SIG-M5 treated with dmso at 0.1 percent for 504 hours (cell line): Measurements from ENCODE around the gene MEIS1.
"Not testable (repeated sequence)": the region's sequence is repeated elsewhere in the genome, so short reads cannot be mapped to it uniquely, and the experiment has no call there.

Experiments
- DNase-seq: peaks from one replicate; lab custom pipeline; 2025; ENCODE audit not compliant: unreplicated experiment; lab: John Stamatoyannopoulos, UW

The MEIS1 gene

DNA sequence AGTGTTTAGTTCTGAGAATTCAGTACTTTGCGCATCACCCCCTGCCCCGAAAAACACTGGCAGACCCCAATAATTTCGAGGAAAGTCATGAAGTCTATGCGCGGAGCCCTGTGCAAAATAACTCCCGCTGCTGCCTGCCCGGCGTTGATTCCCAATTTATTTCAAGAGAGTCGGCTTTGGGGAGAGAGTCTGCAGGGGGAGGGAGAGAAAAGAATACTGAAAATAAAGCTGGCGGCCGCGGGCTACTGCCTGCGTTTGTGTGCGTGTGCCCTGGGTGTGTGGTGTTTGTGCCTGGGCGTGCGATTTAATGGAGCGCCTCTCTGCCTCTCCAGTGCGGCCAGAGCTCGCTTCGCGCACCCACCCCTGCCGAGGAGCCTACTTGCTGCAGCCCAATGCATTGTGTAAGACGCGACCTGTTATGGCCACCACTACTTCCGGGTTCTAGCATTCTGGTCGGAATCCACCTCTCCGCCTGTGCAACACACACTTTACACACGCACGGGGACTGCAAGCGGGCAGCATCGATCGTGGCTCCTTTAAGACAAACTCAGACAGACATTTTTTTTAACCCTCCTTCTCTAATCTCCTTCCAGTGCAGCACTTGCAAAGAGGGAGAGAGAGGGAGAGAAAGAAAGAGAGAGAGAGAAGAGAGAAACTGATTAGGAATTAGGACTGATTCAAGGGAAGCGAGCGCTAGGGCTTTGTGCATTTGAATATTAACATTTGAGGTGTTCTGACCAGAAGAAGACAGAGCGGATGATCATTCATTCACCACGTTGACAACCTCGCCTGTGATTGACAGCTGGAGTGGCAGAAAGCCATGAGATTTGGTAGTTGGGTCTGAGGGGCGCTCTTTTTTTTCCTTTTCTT, at the start of gene MEIS1:
Gene MEIS1 (plus strand): TSS at position 447 of the 870 bp plus-strand sequence. CDS start 732 bp downstream, outside the sequence.
- peak; percentile 72 for DNase-seq

DNA sequence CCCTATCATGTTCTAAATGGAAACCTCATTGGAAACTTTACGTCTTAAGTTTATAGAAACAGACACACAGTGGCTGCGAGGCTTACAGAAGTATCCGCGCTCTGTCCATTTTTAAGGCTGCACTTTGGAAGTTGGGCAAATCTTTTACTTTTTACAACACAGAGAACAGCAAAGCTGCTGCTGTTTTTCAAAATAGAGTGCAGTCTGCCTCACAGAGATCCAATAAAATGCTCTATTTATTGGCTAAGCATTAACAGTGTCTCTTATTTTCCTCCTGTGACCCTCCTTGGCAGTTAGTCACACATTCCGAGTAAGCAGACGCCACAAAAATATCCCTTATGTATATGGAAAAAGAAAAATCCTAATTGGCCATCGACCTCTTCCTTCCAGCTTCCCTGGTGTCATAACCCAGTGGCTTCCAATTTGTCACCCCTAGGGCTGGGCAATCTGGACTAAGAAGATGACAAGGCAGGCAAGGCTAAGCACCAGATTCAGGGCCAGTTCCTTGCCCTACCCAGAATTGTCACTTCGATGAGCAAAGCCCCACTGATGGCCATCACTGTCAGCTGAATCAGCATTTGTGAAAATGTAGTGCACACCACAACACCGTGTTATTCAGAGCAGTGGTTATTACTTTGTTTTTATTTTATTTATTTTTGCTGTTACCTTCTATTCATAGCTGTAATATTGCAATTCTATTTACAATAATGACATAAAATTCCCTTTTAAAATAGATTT, 47.7 kb upstream of the MEIS1 start:
- no peak for DNase-seq

DNA sequence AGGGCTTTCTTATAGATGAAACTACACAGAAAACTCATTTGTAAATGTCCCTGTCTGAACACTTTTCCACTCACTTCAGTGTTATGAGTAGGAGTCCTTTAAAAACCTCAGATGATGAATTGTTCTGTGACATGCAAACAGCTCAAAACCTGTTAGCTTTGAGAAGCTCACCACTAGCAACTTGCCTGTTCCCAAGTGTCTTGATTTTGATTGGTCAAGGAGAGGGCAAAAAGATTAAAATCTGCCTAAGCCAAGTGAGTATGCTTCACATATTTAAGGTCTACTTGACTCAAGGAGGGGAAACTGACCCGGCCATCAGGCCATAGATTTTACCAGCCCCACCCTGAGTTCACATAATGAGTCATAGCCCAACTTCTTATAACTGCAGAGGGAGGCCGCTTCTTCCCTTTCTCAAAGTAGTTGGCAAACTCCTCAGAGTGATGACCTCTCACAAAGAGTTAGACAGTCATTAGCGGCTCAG, 45.2 kb upstream of the MEIS1 start:
- DNase-seq = peak; percentile 38

DNA sequence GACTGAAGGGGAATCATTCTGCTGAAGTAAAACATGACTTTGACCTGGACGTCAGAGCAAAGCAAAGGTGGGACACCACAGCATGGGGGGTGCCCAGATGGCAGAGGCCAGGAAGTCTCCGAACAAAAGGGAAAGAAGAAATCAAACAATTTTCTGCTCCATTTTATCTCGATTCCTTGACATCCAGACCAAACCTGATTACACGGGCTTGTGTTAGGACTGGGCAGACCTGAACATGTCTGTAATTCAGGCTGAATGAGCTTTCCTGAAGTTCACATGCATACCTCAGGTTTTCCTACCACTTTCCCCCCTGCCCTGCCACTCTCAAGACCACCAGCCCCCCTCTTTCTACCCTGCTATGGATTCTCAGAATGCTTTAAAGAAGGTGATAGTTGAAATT, 44.8 kb upstream of the MEIS1 start:
- DNase-seq = no peak

DNA sequence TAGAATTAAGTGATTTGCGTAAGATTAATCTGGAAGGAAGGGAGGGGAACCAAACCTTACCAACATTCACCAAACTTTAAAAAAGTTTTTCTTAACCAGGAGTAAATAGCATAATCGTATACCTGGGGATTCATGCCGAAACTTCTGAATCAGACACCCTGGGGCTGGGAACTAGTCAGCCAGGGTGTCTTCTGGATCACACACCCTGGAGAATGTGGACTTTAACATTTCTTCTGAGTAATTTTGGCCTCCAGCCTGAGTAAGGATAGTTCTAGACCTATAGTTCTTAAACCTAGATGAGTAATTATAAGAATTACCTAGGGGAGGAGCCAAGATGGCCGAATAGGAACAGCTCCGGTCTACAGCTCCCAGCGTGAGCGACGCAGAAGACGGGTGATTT, 44.1 kb upstream of the MEIS1 start:
- no peak for DNase-seq

DNA sequence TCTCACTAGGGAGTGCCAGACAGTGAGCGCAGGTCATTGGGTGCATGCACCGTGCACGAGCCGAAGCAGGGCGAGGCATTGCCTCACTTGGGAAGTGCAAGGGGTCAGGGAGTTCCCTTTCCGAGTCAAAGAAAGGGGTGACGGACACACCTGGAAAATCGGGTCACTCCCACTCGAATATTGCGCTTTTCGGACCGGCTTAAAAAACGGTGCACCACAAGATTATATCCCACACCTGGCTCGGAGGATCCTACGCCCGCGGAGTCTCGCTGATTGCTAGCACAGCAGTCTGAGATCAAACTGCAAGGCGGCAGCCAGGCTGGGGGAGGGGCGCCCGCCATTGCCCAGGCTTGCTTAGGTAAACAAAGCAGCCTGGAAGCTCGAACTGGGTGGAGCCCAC, 43.7 kb upstream of the MEIS1 start:
- DNase-seq = not testable (repeated sequence)

DNA sequence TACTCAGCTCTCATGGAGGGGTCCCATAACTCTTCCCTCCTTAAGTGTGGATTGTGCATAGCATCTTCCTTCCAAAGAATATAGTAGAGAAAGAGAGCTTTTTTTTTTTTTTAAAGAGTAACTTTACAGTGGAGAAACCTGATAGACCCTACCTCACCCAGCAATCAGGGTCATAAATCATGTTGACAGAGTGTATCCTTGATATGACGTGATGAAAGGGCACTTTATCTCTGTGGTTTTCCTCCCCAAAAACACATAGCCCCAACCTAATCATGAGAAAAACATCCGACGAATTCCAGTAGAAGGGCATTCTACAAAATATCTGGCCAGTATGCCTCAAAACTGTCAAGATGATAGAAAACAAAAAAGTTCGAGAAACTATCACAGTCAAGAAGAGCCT, 29.5 kb upstream of the MEIS1 start:
- DNase-seq = no peak

DNA sequence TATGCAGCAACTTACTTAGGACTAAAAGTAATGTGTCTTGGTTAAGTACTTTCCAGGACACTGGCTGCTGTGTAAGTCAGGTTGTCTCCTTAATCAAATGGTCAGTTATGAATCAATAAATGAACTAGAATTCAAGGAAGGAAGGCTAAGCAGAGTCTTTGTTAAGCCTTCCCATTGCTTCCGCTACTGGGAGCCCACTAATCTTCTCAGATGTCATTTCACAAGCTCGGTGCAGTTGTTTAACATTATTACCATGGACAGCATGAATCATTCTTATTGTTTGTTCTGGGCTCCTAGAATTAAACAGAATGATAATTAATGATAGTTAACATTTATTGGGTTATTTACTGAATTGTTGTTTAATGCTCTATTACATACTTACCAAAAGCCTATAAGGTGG, 26.0 kb upstream of the MEIS1 start:
- DNase-seq = no peak

DNA sequence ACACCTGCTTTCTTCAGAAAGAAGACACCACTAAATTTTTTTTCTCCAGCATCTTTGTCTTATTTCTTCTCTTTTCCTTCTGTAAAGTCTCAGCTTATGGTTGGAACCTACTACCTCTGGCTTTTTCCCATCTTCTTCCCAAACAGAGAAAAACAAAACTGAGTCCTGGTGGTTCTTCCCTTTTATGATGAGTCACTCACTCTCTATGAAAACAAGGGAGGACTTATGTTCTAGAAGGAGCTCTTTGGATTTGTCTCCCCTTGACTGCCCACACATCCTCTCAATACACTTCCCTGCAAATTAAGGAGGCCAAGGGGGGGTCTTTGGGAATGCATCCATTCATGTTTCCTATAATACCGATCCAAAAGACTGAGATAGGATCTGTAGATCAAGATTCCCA, 22.1 kb upstream of the MEIS1 start:
- no peak for DNase-seq

DNA sequence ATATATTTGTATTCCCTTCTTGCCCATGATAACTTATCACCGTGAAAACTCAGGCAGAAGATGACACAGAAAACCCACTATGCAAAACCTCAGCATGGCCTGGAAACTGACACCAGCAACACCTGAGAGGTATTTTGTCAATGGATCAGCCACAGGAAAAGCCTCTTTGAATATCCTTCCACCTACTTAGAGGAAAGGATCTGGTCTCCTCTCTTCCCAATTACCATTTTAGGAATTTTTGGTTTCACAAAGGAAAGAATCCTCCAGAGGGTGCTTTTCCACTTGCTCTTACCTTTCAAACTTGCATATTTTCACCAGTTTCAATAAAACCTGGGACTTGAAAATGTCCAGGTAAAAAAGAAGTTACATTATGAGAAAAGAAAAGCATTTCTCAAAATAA, 20.0 kb upstream of the MEIS1 start:
- no peak for DNase-seq

DNA sequence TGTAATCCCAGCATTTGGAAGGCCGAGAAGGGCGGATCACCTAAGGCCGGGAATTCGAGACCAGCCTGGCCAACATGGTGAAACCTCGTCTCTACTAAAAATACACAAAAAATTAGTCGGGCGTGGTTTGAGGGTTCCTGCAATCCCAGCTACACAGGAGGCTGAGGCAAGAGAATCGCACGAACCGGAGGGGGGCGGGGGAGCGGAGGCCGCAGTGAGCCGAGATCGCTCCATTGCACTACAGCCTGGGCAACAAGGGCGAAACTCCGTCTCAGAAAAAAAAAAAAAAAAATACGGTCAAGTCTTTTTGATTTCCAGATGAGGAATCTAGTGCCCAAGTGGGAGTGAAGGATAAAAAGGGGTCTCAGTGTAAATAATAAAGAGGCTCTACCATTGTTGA, 16.5 kb upstream of the MEIS1 start:
- no peak for DNase-seq

DNA sequence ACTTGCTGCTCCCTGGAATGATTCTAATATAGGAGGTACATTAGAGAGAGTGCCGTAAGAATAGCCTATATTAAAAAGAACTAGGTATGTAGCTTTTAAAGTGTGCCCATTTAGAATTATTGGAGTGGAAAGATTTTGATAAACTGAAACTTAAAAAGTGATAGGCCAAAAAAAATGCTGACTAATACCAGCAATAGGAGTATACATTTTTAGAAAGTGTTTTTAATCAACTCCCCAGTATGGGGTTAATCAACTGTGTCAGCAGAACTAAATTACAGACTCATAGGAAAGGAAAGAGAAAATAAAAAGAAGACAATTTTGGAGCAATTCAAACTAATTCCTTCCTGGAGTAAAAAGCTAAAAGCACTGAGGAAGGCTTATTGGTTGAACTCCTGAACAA, 13.3 kb upstream of the MEIS1 start:
- no peak for DNase-seq

DNA sequence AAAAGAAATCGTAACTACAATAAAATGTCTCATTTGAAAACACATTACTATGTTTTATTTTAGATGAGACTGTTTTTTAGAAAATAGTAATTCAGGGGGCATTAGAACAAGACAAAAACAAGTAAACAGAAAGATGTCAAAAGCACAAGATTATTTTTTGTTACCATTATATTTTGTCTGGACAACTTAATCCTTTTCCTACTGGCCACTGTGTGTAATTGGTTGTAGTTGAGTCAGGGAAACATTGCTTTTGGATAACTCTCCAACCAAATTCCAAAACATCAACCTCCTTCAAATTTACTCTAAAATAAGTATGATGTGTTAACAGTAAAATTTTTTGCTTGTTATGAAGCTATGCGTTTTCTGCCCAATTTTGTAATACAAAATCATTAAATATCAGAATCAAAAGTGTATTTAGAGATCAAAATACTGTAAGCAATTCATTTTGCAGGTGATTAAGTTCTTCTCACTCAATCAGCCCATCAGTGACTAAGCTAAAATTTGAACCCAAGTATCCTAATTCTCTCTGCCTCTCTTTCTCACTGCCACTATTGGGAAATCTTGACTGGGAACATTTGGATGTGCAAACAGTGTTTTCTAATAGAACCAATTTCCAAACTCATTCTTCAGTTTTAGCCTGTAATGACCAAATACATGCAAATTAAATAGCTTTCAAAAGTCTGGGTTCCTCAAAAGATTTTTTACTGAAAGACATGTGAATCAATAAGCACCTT, 11.4 kb upstream of the MEIS1 start:
- DNase-seq = no peak

DNA sequence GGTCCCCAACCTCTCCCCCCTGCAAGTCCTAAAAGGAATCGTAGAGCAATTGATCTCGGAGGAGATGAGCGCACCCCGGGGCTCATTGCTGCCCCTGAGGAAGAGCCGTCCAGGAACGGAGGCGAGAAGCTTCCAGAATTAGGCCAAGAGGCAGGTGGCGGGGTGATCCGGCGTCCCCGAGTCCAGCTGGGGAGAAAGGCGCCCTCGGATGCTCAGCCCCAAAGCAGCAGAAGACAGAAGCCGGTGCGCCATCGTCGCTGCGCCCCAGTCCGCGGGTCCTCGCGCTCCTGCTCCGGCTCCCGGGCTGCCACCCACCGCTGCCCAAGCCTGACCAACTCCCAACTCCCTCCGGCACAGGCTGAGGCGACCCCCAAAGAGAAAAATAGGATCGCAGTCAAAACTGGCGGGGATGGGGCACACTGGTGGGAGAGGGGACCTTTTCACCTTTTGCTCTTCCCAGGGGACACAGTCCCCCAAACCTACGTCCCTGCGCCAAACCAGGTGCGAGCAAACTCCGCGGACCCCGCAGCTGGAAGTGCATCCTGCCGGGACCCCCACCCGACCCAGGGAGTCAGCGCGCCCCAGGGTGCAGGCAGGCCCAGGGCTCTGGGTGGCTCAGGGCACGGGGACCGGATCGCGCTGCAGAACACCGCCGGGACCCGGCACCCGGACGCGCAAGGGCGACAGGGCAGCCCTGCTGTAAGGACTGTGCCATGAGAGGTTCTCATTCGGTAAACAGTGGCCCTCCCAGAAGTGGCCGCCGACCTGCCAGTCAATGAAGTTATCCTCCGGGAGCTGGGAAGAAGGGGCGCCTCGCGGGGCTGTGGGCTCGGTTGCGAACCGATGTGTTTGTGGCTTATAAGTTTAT, 8.4 kb upstream of the MEIS1 start:
- DNase-seq = no peak

DNA sequence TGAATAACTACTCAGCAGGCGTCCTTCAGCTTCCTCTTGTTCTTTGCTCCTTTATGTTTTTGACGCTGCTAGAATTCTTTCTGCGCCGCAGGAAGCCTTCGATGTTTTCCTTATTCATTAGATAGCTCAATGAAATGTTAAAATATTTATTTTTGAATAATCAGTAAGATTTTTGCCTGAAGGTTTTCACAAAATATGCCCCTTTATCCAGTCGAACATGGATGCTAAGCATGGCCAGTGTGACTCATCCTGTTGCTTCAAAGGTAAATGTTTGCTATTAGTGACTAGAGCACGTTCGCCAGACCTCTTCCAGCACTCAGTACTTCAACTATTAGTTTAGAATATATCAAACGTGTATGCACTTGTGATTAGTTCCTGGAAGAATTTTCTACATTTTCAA, 7.6 kb upstream of the MEIS1 start:
- DNase-seq = no peak

DNA sequence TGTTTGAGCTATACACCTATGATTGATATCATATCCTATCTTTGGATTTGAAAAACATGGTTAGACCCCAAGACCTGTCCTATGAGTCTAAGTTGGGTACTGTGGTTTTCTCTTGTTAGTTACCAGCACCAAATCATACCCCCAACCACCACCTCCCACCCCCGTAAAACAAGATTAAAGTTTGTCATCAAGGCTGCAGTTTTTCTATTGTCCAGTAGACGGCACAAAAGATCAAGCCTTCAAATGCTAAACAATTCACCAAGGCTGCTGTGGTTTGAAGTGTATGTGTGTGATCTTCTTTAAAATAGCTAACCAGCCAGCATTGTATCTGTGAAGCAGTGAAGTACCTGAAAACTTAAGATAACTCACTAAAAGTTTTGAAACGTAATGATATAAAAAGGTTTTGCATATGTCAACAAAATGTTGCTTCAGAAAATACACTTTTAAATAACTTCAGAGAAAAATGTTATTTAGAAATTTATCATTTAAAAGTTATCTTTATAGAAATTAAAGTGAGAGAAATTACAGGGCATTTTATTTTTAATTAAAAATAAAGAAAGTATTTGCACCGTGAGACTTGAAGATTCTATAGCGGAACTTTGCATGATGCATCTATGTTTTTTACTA, 5.8 kb upstream of the MEIS1 start:
- DNase-seq = peak; percentile 43

DNA sequence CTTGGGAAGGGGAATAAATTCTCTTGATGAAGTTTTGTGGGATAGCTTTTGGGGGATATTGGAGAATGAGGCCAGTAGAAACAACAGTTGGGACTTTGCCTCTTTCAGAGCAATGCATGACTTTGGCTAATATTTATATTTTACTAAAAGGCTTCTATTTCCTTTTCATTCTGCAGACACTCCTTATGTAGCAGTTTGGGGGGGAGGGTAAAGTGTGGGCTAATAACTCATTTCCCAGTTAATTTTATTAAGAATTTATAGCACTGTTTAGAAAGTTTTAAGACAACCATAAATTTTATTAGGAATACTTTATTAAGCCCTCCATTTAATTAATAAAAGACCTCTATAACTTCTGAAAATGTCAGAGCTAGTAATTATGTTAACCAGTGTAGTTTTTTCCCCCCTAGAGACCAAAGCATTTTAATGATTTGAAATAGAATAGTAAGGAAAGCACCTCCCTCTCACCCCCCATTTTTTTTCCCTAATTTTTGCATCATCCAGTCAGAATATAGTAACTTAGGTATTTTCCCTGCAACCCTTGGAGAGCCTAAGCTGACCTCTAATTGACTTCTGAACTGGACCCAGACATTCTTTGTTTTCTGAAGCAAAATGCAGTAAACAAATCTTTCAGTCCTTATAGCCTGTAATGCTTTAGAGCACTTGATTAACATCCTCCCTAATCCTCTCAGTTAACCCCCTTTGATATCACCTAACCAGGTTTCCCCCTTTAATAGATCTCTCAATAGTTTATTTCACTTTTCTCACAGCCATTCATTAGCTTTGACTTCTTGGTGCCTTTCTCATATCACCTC, 5.0 kb upstream of the MEIS1 start:
- no peak for DNase-seq

DNA sequence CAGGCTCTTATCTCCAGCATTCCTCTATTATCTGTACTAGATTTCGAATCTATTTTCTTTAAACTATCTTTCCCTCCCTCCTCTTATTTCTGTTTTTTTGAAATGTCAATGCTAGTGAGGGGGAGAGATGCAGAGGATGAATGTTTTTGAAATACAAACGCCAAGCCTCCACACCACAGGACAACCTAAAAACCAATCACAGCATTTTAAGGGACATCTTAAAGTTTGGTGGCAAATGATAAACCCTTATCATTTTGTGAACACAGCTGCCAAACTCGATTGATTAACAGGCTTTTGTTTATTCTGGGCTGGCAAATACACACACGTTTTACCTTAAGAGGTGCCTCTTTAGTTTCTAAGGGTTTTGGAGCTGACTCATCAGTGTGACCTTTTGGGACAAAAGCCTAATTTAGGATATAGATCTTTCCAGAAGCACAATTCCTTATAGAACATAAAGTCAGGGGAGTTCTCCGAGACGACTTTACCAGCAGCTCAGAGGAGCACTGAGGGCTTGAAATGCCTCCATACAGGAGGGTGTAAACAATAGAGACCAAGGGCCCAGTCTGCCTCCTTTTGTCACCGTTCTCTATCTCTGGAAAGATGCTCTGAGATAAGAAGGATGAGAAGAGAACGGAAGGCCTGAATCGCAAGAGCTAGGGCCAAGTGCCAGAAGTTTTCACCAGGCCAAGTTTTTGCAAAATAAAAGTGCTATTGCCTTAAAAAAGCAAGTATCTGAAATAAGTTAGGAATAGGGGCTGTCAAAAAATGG, 4.2 kb upstream of the MEIS1 start:
- DNase-seq = no peak

DNA sequence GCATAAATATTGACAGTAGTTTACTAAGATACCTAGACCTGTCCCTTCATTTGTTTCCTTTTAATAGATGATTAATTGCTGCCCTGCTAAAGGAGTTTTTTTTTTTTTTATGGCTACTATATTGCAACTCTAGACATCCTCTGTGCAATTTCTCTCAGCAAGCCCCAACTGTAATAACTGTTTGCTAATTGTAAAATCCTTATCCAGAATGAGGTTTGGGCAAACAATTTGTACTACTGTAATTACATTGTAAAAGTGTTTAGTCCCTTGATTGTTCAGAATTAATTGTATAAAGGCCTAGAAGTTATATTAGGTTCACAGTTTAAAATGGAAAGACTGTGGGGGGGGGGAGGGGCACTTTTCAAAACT, 3.7 kb upstream of the MEIS1 start:
- no peak for DNase-seq
